Subcutaneous adipose tissue (tissue), 4 donors: ENCODE data around the gene PIK3R5. TPM values are rescaled to one million over a fixed set of nuclear protein-coding genes. Genes with fewer than 3 reads are reported as not detected.

Source experiments
- total RNA-seq, 4 donors: library from RNA; depleted of rRNA; stranded (reverse); fragments of >200 nt; gene quantifications; one replicate each; pipeline ENCODE4 v1.1.0, GENCODE V29; 2016
- TF ChIP-seq, protein P1 (sequence below): fragments of 450-650 bp; IDR thresholded peaks from one replicate; pipeline ENCODE4 v1.5.1; 2016; ENCODE audit warnings: low read depth, mild to moderate bottlenecking, control low read depth, antibody characterized with exemption, moderate library complexity

PIK3R5 gene
- total RNA-seq, 4 donors from 2014 or later: 12.2 to 56.9 (median 25.5) TPM

GRCh38 chr17:8893621-8894201 lies 71.8 kb downstream of the PIK3R5 start:
- TF ChIP-seq, protein P1, sequence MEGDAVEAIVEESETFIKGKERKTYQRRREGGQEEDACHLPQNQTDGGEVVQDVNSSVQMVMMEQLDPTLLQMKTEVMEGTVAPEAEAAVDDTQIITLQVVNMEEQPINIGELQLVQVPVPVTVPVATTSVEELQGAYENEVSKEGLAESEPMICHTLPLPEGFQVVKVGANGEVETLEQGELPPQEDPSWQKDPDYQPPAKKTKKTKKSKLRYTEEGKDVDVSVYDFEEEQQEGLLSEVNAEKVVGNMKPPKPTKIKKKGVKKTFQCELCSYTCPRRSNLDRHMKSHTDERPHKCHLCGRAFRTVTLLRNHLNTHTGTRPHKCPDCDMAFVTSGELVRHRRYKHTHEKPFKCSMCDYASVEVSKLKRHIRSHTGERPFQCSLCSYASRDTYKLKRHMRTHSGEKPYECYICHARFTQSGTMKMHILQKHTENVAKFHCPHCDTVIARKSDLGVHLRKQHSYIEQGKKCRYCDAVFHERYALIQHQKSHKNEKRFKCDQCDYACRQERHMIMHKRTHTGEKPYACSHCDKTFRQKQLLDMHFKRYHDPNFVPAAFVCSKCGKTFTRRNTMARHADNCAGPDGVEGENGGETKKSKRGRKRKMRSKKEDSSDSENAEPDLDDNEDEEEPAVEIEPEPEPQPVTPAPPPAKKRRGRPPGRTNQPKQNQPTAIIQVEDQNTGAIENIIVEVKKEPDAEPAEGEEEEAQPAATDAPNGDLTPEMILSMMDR: no peak

- TF ChIP-seq, protein P1: no peak
Observed at GRCh38 chr17:8893059-8893458, 72.4 kb downstream of the PIK3R5 start.

DNA sequence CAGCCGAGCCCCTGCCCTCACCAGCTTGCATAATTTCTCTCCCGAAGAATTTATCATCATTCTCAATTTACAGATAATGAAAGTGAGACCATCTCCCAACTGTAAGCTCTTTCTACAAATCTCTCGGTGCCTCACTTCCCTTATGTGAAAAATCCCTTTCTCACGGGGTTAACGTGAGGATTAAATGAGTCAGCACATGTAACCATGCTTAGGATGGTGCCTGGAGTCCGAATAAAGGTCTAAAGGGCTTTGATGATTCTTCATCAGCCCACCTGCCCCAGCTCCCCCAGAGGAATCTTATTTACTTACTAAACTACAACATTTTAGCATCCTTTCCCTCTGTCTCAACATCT lies 73.2 kb downstream of the PIK3R5 start:
- TF ChIP-seq, protein P1: no peak

DNA sequence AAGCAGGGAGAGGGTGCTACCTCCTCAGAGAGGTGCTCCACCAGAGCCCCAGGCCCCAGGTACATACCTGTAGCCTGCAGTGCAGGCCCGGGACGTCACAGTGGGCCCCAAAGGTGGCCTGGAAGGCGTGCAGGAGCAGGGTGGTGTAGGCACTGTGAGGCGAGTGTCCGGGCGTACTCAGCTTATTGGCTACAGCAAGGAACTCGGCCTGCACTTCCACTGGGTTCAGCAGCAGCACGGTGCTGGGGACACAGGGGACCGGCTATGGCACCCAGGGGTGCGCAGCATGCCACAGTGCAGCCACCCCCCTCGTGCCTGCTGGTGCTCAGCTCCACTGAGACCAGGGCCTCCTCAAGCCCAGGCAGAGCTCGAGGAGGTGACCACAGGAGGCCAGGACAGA lies 74.8 kb downstream of the PIK3R5 start:
- TF ChIP-seq, protein P1: no peak

GRCh38 chr17:8889458-8890210 lies 75.9 kb downstream of the PIK3R5 start:
- TF ChIP-seq, protein P1: no peak

- TF ChIP-seq, protein P1: no peak
Observed at GRCh38 chr17:8888704-8889302, 76.7 kb downstream of the PIK3R5 start.
